Nephron progenitor cell (in vitro differentiated cells): Measurements from ENCODE around the gene FAM149B1.

ENCODE experiments used
- DNase-seq: peaks from one replicate; pipeline ENCODE4 v3.0.0; 2021
- H3K27ac Mint-ChIP-seq: 2 replicates; pipeline ENCODE4 v1.8.0; 2021; ENCODE audit warnings: mild to moderate bottlenecking, moderate library complexity, mixed read lengths
- H3K27me3 Mint-ChIP-seq: 2 replicates; pipeline ENCODE4 v1.8.0; 2021; ENCODE audit warnings: mild to moderate bottlenecking, low read depth, mixed read lengths; ENCODE audit not compliant: poor library complexity
- H3K36me3 Mint-ChIP-seq: 2 replicates; pipeline ENCODE4 v1.8.0; 2021; ENCODE audit warnings: low read depth, mixed read lengths
- H3K4me1 Mint-ChIP-seq: 2 replicates; pipeline ENCODE4 v1.8.0; 2021; ENCODE audit warnings: mixed read lengths
- H3K4me3 Mint-ChIP-seq: 2 replicates; pipeline ENCODE4 v1.8.0; 2021; ENCODE audit warnings: mild to moderate bottlenecking, moderate library complexity, mixed read lengths
- H3K9me3 Mint-ChIP-seq: 2 replicates; pipeline ENCODE4 v1.8.0; 2021; ENCODE audit warnings: mild to moderate bottlenecking, moderate library complexity, mixed read lengths
- TF ChIP-seq, protein P1 (sequence below): fragments of 200-600 bp; sonication (generic); IDR thresholded peaks from 2 replicates; pipeline ENCODE4 v1.5.0; 2021; ENCODE audit warnings: antibody characterized with exemption

The FAM149B1 gene

DNA sequence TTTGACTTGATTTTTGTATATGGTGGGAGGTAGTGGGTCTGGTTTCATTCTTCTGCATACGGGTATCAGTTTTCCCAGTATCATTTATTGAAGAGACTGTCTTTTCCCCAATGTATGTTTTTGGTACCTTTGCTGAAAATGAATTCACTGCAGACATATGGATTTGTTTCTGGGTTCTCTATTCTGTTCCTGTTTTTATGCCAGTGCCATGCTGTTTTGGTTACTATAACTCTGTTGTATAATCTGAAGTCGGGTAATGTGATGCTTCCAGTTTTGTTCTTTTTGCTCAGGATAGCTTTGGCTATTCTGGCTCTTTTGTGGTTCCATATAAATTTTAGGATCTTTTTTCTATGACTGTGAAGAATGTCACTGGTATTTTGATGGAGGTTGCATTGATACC is 947 bp upstream of the FAM149B1 start:
- Mint-ChIP-seq H3K27ac (peak overlapping the region; percentile 100), H3K4me1 (peaks cover 21% of the 10 kb centered on the region), H3K27me3 (no peaks in the 10 kb centered on the region), H3K36me3 (peaks cover 54% of the 10 kb centered on the region), H3K4me3 (peak overlapping the region; percentile 99), H3K9me3 (peaks cover 27% of the 10 kb centered on the region)
- TF ChIP-seq, protein P1, sequence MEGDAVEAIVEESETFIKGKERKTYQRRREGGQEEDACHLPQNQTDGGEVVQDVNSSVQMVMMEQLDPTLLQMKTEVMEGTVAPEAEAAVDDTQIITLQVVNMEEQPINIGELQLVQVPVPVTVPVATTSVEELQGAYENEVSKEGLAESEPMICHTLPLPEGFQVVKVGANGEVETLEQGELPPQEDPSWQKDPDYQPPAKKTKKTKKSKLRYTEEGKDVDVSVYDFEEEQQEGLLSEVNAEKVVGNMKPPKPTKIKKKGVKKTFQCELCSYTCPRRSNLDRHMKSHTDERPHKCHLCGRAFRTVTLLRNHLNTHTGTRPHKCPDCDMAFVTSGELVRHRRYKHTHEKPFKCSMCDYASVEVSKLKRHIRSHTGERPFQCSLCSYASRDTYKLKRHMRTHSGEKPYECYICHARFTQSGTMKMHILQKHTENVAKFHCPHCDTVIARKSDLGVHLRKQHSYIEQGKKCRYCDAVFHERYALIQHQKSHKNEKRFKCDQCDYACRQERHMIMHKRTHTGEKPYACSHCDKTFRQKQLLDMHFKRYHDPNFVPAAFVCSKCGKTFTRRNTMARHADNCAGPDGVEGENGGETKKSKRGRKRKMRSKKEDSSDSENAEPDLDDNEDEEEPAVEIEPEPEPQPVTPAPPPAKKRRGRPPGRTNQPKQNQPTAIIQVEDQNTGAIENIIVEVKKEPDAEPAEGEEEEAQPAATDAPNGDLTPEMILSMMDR, result no peak
- DNase-seq, result no peak

DNA sequence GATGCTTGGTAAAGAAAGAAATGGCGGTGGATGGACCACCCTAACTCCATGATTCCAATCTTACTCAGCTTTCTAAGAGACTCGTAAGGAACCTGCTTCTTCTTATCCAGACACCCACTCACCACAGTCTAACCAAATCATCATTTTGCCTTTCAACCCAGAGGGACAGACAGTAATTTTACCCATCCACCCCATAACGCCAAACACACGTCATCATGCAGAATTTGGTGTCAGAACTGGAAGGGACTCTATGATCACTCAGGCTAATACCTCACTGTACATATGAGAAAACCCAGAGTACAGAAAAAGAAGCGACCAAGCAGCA is 499 bp upstream of the FAM149B1 start:
- Mint-ChIP-seq H3K27me3 (no peaks in the 10 kb centered on the region), H3K36me3 (peaks cover 54% of the 10 kb centered on the region), H3K4me1 (peaks cover 21% of the 10 kb centered on the region), H3K4me3 (peak overlapping the region; percentile 99), H3K9me3 (peaks cover 26% of the 10 kb centered on the region), H3K27ac (peak overlapping the region; percentile 100)
- TF ChIP-seq, protein P1, result no peak
- DNase-seq, result no peak

DNA sequence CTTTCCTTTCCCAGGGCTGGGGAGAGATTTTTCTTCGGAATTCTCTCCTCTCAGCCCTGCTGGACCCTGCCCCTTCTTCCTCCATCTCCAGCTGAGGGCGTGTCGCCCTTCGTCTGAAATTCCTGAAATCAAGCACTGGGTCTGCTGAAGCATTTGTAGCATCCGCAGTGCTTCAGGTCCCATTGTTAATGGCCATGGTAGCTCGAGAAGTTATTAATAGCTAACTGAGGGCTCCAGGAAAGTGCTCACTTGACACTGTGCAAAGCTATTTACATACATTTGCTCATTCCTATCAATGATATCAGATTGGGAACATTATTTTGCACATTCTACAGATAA is 515 bp downstream of the FAM149B1 start:
- peaks cover 26% of the 10 kb centered on the region for H3K9me3 Mint-ChIP-seq
- TF ChIP-seq, protein P1, result no peak
- DNase-seq, result no peak
- peak overlapping the region; percentile 99 for H3K4me3 Mint-ChIP-seq
- peak overlapping the region; percentile 98 for H3K27ac Mint-ChIP-seq
- H3K27me3 Mint-ChIP-seq, result no peaks in the 10 kb centered on the region
- peaks cover 21% of the 10 kb centered on the region for H3K4me1 Mint-ChIP-seq
- H3K36me3 Mint-ChIP-seq, result peaks cover 48% of the 10 kb centered on the region

DNA sequence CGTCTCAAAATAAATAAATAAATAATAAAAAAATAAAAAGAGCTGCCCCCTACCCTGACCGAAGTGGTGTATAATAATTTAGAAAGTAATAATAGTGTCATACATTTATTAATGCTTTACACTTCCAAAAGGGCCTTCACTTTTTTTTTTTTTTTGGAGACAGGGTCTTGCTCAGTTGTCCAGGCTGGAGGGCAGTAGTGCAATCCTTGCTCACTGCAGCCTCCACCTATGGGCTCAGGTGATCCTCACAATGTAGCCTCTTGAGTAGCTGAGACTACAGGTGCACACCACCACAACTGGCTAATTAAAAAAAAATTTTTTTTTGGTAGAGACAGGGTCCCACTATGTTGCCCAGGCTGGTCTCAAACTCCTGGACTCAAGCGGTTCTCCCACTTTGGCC is 1.4 kb downstream of the FAM149B1 start:
- DNase-seq, result no peak
- no peaks in the 10 kb centered on the region for H3K27me3 Mint-ChIP-seq
- H3K9me3 Mint-ChIP-seq, result peaks cover 26% of the 10 kb centered on the region
- peak overlapping the region; percentile 99 for H3K4me3 Mint-ChIP-seq
- H3K27ac Mint-ChIP-seq, result no peak overlapping the region
- H3K4me1 Mint-ChIP-seq, result peaks cover 21% of the 10 kb centered on the region
- TF ChIP-seq, protein P1, result no peak
- peaks cover 43% of the 10 kb centered on the region for H3K36me3 Mint-ChIP-seq

DNA sequence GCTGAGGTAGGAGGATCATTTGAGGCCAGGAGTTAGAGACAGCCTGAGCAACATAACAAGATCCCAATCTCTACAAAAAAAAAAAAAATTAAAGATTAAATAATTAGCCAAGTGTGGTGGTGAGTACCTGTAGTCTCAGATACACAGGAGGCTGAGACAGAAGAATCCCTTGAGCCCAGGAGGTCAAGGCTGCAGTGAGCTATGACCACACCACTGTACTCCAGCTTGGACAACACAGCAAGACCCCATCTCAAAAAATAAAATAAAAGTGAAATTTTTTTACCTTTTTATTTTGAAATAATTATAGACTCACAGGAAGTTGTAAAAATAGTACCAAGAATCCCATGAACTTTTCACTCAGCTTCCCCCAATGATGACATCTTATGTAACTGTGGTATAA is 4.9 kb downstream of the FAM149B1 start:
- Mint-ChIP-seq H3K9me3 (peaks cover under 1% of the 10 kb centered on the region), H3K27me3 (no peaks in the 10 kb centered on the region), H3K36me3 (peaks cover 30% of the 10 kb centered on the region), H3K4me1 (peaks cover 7% of the 10 kb centered on the region), H3K4me3 (no peak overlapping the region), H3K27ac (no peak overlapping the region)
- no peak for DNase-seq
- TF ChIP-seq, protein P1, result no peak

DNA sequence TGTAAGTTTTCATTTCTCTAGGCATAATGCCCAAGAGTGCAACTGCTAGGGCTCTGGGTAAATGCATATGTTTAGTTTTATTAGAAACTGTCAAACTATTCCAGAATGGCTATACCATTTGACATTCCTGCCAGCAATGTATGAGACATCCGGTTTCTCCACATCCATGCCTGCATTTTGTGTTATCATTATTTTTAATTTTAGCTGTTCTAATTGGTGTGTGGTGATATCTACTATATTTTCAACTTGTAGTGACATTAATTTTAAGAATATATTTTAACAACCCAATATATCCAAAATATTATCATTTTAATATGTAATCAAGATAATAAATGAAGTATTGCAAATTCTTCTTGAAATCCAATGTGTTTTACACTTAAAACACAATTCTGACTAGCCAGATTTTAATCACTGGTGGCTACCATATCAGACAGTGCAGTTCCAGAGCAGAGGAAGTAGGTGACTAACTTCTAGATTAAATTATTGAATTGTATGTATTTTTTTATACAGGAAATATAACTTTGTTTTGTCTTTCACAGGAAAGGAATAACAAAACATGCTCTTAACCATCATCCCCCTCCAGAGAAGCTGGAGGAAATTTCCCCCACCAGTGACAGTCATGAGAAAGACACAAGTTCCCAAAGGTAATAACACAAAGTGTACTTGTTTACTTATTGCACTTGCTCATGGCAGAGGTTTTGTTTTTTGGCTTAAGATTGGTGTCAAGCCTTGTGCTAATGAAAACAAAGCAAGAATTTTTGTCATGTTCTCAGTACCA is 6.4 kb downstream of the FAM149B1 start:
- H3K36me3 Mint-ChIP-seq, result peaks cover 32% of the 10 kb centered on the region
- DNase-seq, result no peak
- TF ChIP-seq, protein P1, result no peak
- H3K27ac Mint-ChIP-seq, result no peak overlapping the region
- no peaks in the 10 kb centered on the region for H3K4me1 Mint-ChIP-seq
- H3K9me3 Mint-ChIP-seq, result no peaks in the 10 kb centered on the region
- H3K4me3 Mint-ChIP-seq, result no peak overlapping the region
- no peaks in the 10 kb centered on the region for H3K27me3 Mint-ChIP-seq
